Measurements from ENCODE around the gene TTBK1. TPM values are rescaled to one million over a fixed set of nuclear protein-coding genes. Genes with fewer than 3 reads are reported as not detected.

Gene TTBK1
- 0.31 TPM for total RNA-seq
- 0.26 TPM for polyA plus RNA-seq (ENCODE audit: insufficient read depth, low read depth, low replicate concordance)
- long read RNA-seq, donor 1 = 0 reads
- long read RNA-seq, donor 2 = 0 reads
- long read RNA-seq, donor 3 = 0 reads
- long read RNA-seq, donor 4 = 0 reads
- long read RNA-seq, donor 5 = 0 reads
- long read RNA-seq, donor 6 = 0 reads
- long read RNA-seq, donor 7, partial matches to known transcripts = 0 of 1 reads
- long read RNA-seq, donor 7, other reads (novel, unspliced or antisense) = 1 of 1 reads
- long read RNA-seq, donor 8 = 0 reads
- long read RNA-seq, donor 9 = 0 reads
- long read RNA-seq, donor 10 = 0 reads

DNA sequence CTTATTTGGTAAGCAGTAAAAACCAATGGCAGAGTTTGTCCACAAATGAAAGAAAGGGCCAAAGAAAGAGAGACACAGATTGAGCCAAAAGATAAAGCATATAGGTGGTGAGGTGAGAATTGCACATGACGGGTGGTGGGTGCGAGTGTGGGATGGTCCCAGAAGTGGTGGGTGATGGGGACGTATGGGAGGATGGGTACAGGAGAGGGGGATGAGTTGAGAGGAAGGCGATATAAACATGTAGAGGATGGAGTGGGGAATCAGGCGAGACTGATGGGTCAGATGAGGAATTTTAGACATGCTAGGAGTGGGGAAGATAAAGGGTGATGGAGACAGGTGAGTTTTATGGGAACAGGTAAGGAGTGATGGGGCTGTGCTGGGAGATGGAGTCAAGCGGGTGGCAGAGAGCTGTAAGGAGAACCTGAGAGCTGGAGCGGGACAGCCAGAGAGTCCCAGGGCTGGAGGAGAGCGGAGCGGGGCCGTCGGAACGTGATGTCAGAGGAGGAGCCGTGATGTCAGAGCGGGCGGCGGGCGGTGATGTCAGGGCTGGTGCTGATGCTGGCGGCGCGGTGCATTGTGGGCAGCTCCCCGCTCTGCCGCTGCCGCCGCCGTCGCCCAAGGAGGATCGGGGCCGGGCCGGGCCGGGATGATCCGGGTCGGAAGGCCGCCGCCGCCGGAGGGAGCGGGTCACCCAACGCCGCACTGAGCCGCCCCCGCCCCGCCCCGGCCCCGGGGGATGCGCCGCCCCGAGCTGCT lies at the start of gene TTBK1:
Gene TTBK1, plus strand, starts transcription at position 574 of the 756 bp plus-strand sequence. CDS start 3,180 bp downstream, outside the sequence.
- H3K27me3 ChIP-seq (ENCODE audit: control insufficient read depth, insufficient read depth, low read length) = peaks cover 26% of the 10 kb centered on the region
- H3K4me3 ChIP-seq (ENCODE audit: low read length in 3 of 3) = no peak within 1 kb of the TSS
- no peak within 1 kb of the TSS for H3K9ac ChIP-seq (ENCODE audit: low read length in 3 of 3)
- DNase-seq (no peak), FAIRE-seq (no peak)
- TF ChIP-seq, protein P1, sequence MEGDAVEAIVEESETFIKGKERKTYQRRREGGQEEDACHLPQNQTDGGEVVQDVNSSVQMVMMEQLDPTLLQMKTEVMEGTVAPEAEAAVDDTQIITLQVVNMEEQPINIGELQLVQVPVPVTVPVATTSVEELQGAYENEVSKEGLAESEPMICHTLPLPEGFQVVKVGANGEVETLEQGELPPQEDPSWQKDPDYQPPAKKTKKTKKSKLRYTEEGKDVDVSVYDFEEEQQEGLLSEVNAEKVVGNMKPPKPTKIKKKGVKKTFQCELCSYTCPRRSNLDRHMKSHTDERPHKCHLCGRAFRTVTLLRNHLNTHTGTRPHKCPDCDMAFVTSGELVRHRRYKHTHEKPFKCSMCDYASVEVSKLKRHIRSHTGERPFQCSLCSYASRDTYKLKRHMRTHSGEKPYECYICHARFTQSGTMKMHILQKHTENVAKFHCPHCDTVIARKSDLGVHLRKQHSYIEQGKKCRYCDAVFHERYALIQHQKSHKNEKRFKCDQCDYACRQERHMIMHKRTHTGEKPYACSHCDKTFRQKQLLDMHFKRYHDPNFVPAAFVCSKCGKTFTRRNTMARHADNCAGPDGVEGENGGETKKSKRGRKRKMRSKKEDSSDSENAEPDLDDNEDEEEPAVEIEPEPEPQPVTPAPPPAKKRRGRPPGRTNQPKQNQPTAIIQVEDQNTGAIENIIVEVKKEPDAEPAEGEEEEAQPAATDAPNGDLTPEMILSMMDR (IDR thresholded peaks at IDR 0.05; ENCODE audit: borderline replicate concordance, extremely low read depth, insufficient read depth) = no peak
- no peak within 1 kb of the TSS for H3K27ac ChIP-seq (ENCODE audit: low read depth in 2 of 2, low read length in 2 of 2)
- no peaks in the 10 kb centered on the region for H3K9me3 ChIP-seq (ENCODE audit: control insufficient read depth in 2 of 3, insufficient read depth in 1 of 3, low read length in 3 of 3)
- H3K4me1 ChIP-seq (ENCODE audit: control insufficient read depth in 2 of 3, insufficient read depth in 2 of 3, low read depth in 1 of 3, low read length in 3 of 3) = peaks cover 0 to 7% (median 5%) of the 10 kb centered on the region in 3 donors
- intact Hi-C loops (cut with DNase I) = no loop called here
- H3K36me3 ChIP-seq (ENCODE audit: control insufficient read depth in 2 of 3, insufficient read depth in 3 of 3, low read length in 3 of 3) = no peaks in the 10 kb centered on the region

DNA sequence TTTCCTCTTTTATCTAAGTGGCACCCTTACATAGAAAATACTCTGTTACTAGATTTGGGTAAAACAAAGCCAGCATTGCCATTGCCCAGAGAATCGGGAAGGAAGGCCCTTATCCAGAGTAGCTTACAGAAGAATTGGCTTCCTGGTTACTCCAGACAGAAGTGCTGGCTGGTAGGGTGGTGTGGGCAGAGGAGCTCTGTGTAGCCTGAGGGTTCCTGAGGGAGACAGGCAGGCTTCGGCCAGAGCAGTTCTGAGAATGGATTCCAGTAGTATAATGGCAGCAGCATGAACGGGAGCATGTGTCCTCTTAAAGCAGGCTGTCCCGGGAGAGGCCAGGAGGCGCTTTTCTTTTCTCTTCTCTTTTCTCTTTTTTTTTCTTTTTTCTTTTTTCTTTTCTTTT lies 49.4 kb upstream of the TTBK1 start:
- Histone ChIP-seq H3K9me3 (ENCODE audit: control insufficient read depth in 2 of 3, insufficient read depth in 1 of 3, low read length in 3 of 3) (no peaks in the 10 kb centered on the region), H3K27me3 (ENCODE audit: control insufficient read depth, insufficient read depth, low read length) (no peaks in the 10 kb centered on the region), H3K4me1 (ENCODE audit: control insufficient read depth in 2 of 3, insufficient read depth in 2 of 3, low read depth in 1 of 3, low read length in 3 of 3) (no peaks in the 10 kb centered on the region), H3K27ac (ENCODE audit: low read depth in 2 of 2, low read length in 2 of 2) (no peak overlapping the region), H3K4me3 (ENCODE audit: low read length in 3 of 3) (no peak overlapping the region), H3K9ac (ENCODE audit: low read length in 3 of 3) (no peak overlapping the region), H3K36me3 (ENCODE audit: control insufficient read depth in 2 of 3, insufficient read depth in 3 of 3, low read length in 3 of 3) (peaks cover 0 to 18% (median 10%) of the 10 kb centered on the region in 3 donors)
- intact Hi-C loops (cut with DNase I) = no loop called here
- DNase-seq (peak in 1 of 5 donors; percentile 3), FAIRE-seq (no peak)
- TF ChIP-seq, protein P1 (IDR thresholded peaks at IDR 0.05; ENCODE audit: borderline replicate concordance, extremely low read depth, insufficient read depth) = no peak

DNA sequence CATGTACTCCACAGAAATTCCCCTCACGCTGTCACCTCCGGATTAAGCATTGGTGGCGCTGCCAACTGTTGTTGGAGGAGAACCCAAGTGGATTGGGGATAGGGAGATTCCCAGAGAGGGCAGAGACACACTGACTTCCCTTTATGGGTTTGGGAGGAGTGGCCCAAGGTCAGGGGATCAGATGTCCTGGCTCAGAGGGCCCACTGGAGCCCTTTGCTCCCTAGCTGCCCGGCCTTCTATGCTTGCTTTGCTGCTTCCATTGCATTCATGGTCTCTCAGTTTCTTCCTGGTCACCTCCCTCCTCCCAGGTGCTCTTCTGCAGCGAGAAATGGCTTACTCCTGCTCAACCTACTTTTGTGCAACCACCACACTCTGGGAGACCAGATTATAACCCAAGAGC lies 46.9 kb upstream of the TTBK1 start:
- peaks cover 0 to 25% (median 13%) of the 10 kb centered on the region in 3 donors for H3K36me3 ChIP-seq (ENCODE audit: control insufficient read depth in 2 of 3, insufficient read depth in 3 of 3, low read length in 3 of 3)

More for the DNA sequence above, 46.9 kb upstream of the TTBK1 start:
- H3K4me1 ChIP-seq (ENCODE audit: control insufficient read depth in 2 of 3, insufficient read depth in 2 of 3, low read depth in 1 of 3, low read length in 3 of 3) = no peaks in the 10 kb centered on the region
- TF ChIP-seq, protein P1 (IDR thresholded peaks at IDR 0.05; ENCODE audit: borderline replicate concordance, extremely low read depth, insufficient read depth) = no peak
- DNase-seq (no peak), FAIRE-seq (no peak)
- H3K4me3 ChIP-seq (ENCODE audit: low read length in 3 of 3) = no peak overlapping the region
- no peaks in the 10 kb centered on the region for H3K9me3 ChIP-seq (ENCODE audit: control insufficient read depth in 2 of 3, insufficient read depth in 1 of 3, low read length in 3 of 3)
- no peaks in the 10 kb centered on the region for H3K27me3 ChIP-seq (ENCODE audit: control insufficient read depth, insufficient read depth, low read length)
- no peak overlapping the region for H3K27ac ChIP-seq (ENCODE audit: low read depth in 2 of 2, low read length in 2 of 2)
- intact Hi-C loops (cut with DNase I) = no loop called here
- H3K9ac ChIP-seq (ENCODE audit: low read length in 3 of 3) = no peak overlapping the region

Measured in kidney (tissue), 22 donors.